GM18907 (cell line): ENCODE measurements around the gene ARFGEF2.
A peak's percentile ranks its signal among the peaks of the same experiment; 100 is the strongest.
"Not testable (repeated sequence)": the region's sequence is repeated elsewhere in the genome, so short reads cannot be mapped to it uniquely, and the experiment has no call there.

Experiments
- ATAC-seq: cut with Tn5 transposase; IDR thresholded peaks from one replicate; pipeline ENCODE4 v1.9.1; 2021; ENCODE audit warnings: mild to moderate bottlenecking, moderate library complexity; ENCODE audit not compliant: unreplicated experiment

Gene ARFGEF2

GRCh38 chr20:49046087-49046900, 124.8 kb downstream of the ARFGEF2 start, which contains the start of gene CSE1L:
Gene CSE1L, plus strand, starts transcription at chr20:49046312. Its CDS starts 12,152 bp downstream, at chr20:49058464.
- peak; percentile 86 for ATAC-seq

GRCh38 chr20:49052334-49052733, 130.8 kb downstream of the ARFGEF2 start:
- ATAC-seq = no peak

GRCh38 chr20:49054056-49054643, 132.6 kb downstream of the ARFGEF2 start:
- ATAC-seq = peak; percentile 63

- ATAC-seq = no peak
These were observed 141.8 kb downstream of the ARFGEF2 start for GRCh38 chr20:49063279-49063678.

GRCh38 chr20:49074521-49074920, 153.0 kb downstream of the ARFGEF2 start:
- ATAC-seq = no peak

GRCh38 chr20:49078310-49078709, 156.8 kb downstream of the ARFGEF2 start:
- no peak for ATAC-seq

- not testable (repeated sequence) for ATAC-seq
These were observed 160.8 kb downstream of the ARFGEF2 start for GRCh38 chr20:49082295-49082694.
